Neural progenitor cell (in vitro differentiated cells): ENCODE data around the gene MVB12B. TPM values are rescaled to one million over a fixed set of nuclear protein-coding genes. Genes with fewer than 3 reads are reported as not detected.

Experiments
- DNase-seq: peaks from one replicate; pipeline ENCODE4 v3.0.0-alpha.2; 2016; ENCODE audit warnings: low spot score
- H2AFZ ChIP-seq: fragments of 200-600 bp; sonication (generic); replicated peaks from 2 replicates; pipeline ENCODE4 v1.6.1; 2016; ENCODE audit warnings: antibody characterized with exemption
- H3F3A ChIP-seq: fragments of 200-600 bp; sonication (generic); 2 replicates; pipeline ENCODE4 v1.6.1; 2016; ENCODE audit warnings: antibody characterized with exemption, low read depth
- H3K27ac ChIP-seq: fragments of 200-600 bp; sonication (generic); 2 replicates; pipeline ENCODE4 v1.5.1; 2016; ENCODE audit warnings: mild to moderate bottlenecking
- H3K27me3 ChIP-seq: fragments of 200-600 bp; sonication (generic); 2 replicates; pipeline ENCODE4 v1.6.1; 2016; ENCODE audit warnings: mild to moderate bottlenecking, moderate library complexity
- H3K36me3 ChIP-seq: fragments of 200-600 bp; sonication (generic); 2 replicates; pipeline ENCODE4 v1.5.1; 2016
- H3K4me1 ChIP-seq: fragments of 200-600 bp; sonication (generic); 2 replicates; pipeline ENCODE4 v1.6.1; 2016; ENCODE audit warnings: mixed run types
- H3K4me2 ChIP-seq: fragments of 200-600 bp; sonication (generic); 2 replicates; pipeline ENCODE4 v1.6.1; 2016
- H3K4me3 ChIP-seq: fragments of 200-600 bp; sonication (generic); 2 replicates; pipeline ENCODE4 v1.5.1; 2016
- H3K79me2 ChIP-seq: fragments of 200-600 bp; sonication (generic); 2 replicates; pipeline ENCODE4 v1.6.1; 2016; ENCODE audit warnings: low read depth
- H3K9ac ChIP-seq: fragments of 200-600 bp; sonication (generic); 2 replicates; pipeline ENCODE4 v1.6.1; 2016
- H3K9me3 ChIP-seq: fragments of 200-600 bp; sonication (generic); 2 replicates; pipeline ENCODE4 v1.5.1; 2016; ENCODE audit warnings: low read depth
- H4K20me1 ChIP-seq: fragments of 200-600 bp; sonication (generic); 2 replicates; pipeline ENCODE4 v1.6.1; 2016; ENCODE audit warnings: low read depth
- H3K27ac Mint-ChIP-seq: 3 replicates; pipeline ENCODE4 v1.8.0; 2021; ENCODE audit warnings: mixed read lengths
- H3K27me3 Mint-ChIP-seq: 2 replicates; pipeline ENCODE4 v1.8.0; 2022; ENCODE audit warnings: low read depth, mild to moderate bottlenecking, inconsistent platforms, moderate library complexity, mixed read lengths; ENCODE audit not compliant: insufficient read depth
- H3K36me3 Mint-ChIP-seq: 3 replicates; pipeline ENCODE4 v1.8.0; 2021; ENCODE audit warnings: mixed read lengths
- H3K4me1 Mint-ChIP-seq: 3 replicates; pipeline ENCODE4 v1.8.0; 2021; ENCODE audit warnings: mixed read lengths
- H3K4me3 Mint-ChIP-seq: 3 replicates; pipeline ENCODE4 v1.8.0; 2021; ENCODE audit warnings: mild to moderate bottlenecking, moderate library complexity, mixed read lengths
- H3K9me3 Mint-ChIP-seq: 3 replicates; pipeline ENCODE4 v1.8.0; 2020; ENCODE audit warnings: mixed read lengths
- EZH2 ChIP-seq: fragments of 200-600 bp; sonication (generic); IDR thresholded peaks from 2 replicates; pipeline ENCODE4 v1.6.1; 2017; ENCODE audit warnings: antibody characterized with exemption, mild to moderate bottlenecking, moderate library complexity
- EZH2phosphoT487 ChIP-seq: fragments of 200-600 bp; sonication (generic); IDR thresholded peaks from 2 replicates; pipeline ENCODE4 v1.6.1; 2017; ENCODE audit warnings: antibody characterized with exemption
- total RNA-seq: library from RNA; depleted of rRNA; stranded (reverse); fragments of >200 nt; gene quantifications from 2 replicates; pipeline ENCODE4 v1.2.3, GENCODE V29; 2015; ENCODE audit warnings: low replicate concordance
- TF ChIP-seq, protein P1 (sequence below): fragments of 200-600 bp; sonication (generic); IDR thresholded peaks from 2 replicates; pipeline ENCODE4 v1.5.1; 2017; ENCODE audit warnings: antibody characterized with exemption, mild to moderate bottlenecking

The MVB12B gene
- total RNA-seq, 1 donor from 2014 or later: 16.1 TPM

- H3K27me3 ChIP-seq: no peaks in the 10 kb centered on the region
- H3K27me3 Mint-ChIP-seq: peaks cover 2% of the 10 kb centered on the region
- no peak for DNase-seq
- H3K36me3 Mint-ChIP-seq: peaks cover 65% of the 10 kb centered on the region
- TF ChIP-seq EZH2phosphoT487 (no peak), EZH2 (no peak)
- TF ChIP-seq, protein P1, sequence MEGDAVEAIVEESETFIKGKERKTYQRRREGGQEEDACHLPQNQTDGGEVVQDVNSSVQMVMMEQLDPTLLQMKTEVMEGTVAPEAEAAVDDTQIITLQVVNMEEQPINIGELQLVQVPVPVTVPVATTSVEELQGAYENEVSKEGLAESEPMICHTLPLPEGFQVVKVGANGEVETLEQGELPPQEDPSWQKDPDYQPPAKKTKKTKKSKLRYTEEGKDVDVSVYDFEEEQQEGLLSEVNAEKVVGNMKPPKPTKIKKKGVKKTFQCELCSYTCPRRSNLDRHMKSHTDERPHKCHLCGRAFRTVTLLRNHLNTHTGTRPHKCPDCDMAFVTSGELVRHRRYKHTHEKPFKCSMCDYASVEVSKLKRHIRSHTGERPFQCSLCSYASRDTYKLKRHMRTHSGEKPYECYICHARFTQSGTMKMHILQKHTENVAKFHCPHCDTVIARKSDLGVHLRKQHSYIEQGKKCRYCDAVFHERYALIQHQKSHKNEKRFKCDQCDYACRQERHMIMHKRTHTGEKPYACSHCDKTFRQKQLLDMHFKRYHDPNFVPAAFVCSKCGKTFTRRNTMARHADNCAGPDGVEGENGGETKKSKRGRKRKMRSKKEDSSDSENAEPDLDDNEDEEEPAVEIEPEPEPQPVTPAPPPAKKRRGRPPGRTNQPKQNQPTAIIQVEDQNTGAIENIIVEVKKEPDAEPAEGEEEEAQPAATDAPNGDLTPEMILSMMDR: no peak
- H3K27ac ChIP-seq: no peak overlapping the region
- H3K9ac ChIP-seq: no peak overlapping the region
- no peak overlapping the region for H3K4me3 Mint-ChIP-seq
- H4K20me1 ChIP-seq: no peaks in the 10 kb centered on the region
- peaks cover 44% of the 10 kb centered on the region for H3K4me1 ChIP-seq
- no peaks in the 10 kb centered on the region for H3K79me2 ChIP-seq
- peaks cover 2% of the 10 kb centered on the region for H3K9me3 ChIP-seq
- no peak overlapping the region for H2AFZ ChIP-seq
- H3K4me2 ChIP-seq: no peak overlapping the region
- H3K36me3 ChIP-seq: peaks cover 11% of the 10 kb centered on the region
- H3K9me3 Mint-ChIP-seq: peaks cover 12% of the 10 kb centered on the region
- peaks cover 44% of the 10 kb centered on the region for H3K4me1 Mint-ChIP-seq
- no peak overlapping the region for H3K27ac Mint-ChIP-seq
- no peak overlapping the region for H3K4me3 ChIP-seq
- H3F3A ChIP-seq: peaks cover 33% of the 10 kb centered on the region
These were observed 19.4 kb downstream of the MVB12B start for GRCh38 chr9:126346031-126346430.

DNA sequence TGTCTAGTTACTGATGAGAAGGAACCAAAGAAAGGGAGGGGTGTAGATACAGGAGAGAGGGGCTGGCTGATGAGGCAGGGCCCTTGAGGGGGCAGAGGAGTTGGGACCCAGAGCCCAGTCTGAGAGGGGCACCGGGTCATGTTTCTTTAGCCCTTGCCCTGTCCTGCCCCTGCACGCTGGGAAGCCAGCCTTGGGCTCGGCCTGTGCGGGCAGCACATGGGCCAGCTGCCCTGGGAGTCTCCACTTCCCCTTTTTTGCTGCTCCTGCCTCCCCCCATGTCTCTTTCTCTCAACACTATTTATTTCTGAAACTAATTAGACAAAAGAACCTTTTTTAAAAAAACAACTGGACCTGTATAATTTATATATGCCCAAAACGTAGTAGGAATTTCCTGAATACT, 20.5 kb downstream of the MVB12B start:
- H3K4me3 ChIP-seq: no peak overlapping the region
- H2AFZ ChIP-seq: no peak overlapping the region
- Mint-ChIP-seq H3K27ac (peak overlapping the region; percentile 33), H3K4me1 (peaks cover 34% of the 10 kb centered on the region), H3K36me3 (peaks cover 57% of the 10 kb centered on the region), H3K4me3 (no peak overlapping the region), H3K27me3 (peaks cover 2% of the 10 kb centered on the region), H3K9me3 (peaks cover 15% of the 10 kb centered on the region)
- H3K27me3 ChIP-seq: no peaks in the 10 kb centered on the region
- peaks cover 4% of the 10 kb centered on the region for H3K9me3 ChIP-seq
- H3K79me2 ChIP-seq: peaks cover 7% of the 10 kb centered on the region
- peak overlapping the region; percentile 35 for H3K4me2 ChIP-seq
- peaks cover 34% of the 10 kb centered on the region for H3K4me1 ChIP-seq
- no peaks in the 10 kb centered on the region for H4K20me1 ChIP-seq
- H3F3A ChIP-seq: peaks cover 33% of the 10 kb centered on the region
- peak overlapping the region; percentile 88 for H3K27ac ChIP-seq
- TF ChIP-seq EZH2phosphoT487 (no peak), EZH2 (no peak)
- TF ChIP-seq, protein P1: no peak
- no peak for DNase-seq
- peaks cover 12% of the 10 kb centered on the region for H3K36me3 ChIP-seq
- H3K9ac ChIP-seq: no peak overlapping the region

GRCh38 chr9:126347911-126348760, 21.5 kb downstream of the MVB12B start:
- peak overlapping the region; percentile 58 for H3K27ac Mint-ChIP-seq
- H3K4me2 ChIP-seq: peak overlapping the region; percentile 35

More at GRCh38 chr9:126347911-126348760, 21.5 kb downstream of the MVB12B start:
- peaks cover 2% of the 10 kb centered on the region for H3K27me3 Mint-ChIP-seq
- no peaks in the 10 kb centered on the region for H3K27me3 ChIP-seq
- no peak overlapping the region for H2AFZ ChIP-seq
- peaks cover 27% of the 10 kb centered on the region for H3K4me1 Mint-ChIP-seq
- peaks cover 4% of the 10 kb centered on the region for H3K9me3 ChIP-seq
- no peaks in the 10 kb centered on the region for H4K20me1 ChIP-seq
- peaks cover 12% of the 10 kb centered on the region for H3K36me3 ChIP-seq
- peaks cover 15% of the 10 kb centered on the region for H3K9me3 Mint-ChIP-seq
- peaks cover 40% of the 10 kb centered on the region for H3K4me1 ChIP-seq
- H3F3A ChIP-seq: peaks cover 33% of the 10 kb centered on the region
- peak overlapping the region; percentile 88 for H3K27ac ChIP-seq
- H3K79me2 ChIP-seq: peaks cover 17% of the 10 kb centered on the region
- no peak overlapping the region for H3K4me3 Mint-ChIP-seq
- H3K36me3 Mint-ChIP-seq: peaks cover 52% of the 10 kb centered on the region
- no peak overlapping the region for H3K9ac ChIP-seq
- DNase-seq: peak; percentile 84
- peak; percentile 47 for TF ChIP-seq EZH2
- TF ChIP-seq EZH2phosphoT487: no peak
- H3K4me3 ChIP-seq: no peak overlapping the region
